GM12892 (cell line): Measurements from ENCODE around the gene SPINK6.

Experiments
- POLR2A ChIP-seq: IDR thresholded peaks from 2 replicates; pipeline ENCODE4 v1.6.1; 2011; ENCODE audit warnings: low read depth, low read length, control low read depth
- POLR2AphosphoS5 ChIP-seq: IDR thresholded peaks from 2 replicates; pipeline ENCODE4 v1.6.1; 2011; ENCODE audit warnings: low read depth, low read length, control low read depth

DNA sequence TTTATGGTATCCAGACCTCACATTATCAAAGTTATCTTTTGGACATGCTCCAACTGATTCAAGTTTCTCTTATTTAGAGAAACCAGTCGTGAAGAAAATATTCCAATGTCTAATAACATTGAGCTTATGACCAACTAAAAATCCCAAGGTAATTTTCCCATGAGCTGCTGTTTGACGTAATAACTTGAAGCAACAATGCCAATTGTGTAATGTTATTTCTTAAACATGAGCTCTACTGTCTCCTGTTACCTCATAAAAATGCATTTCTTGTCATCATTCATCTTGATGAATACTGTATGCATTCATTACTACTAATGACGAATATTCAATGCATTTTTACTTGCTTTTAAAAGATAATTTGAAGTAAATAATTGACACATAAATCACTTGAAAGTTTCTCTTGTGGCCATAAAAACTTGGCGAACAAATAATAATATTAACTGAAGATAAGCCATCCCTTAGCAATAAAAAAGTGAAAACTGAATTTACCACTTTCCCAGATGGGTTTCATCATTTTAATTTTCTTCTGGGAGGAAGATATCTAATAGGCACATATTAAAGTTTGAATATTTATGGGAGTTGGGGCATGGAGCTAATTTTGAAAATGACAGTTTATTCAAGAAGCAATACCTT is 35.1 kb downstream of the SPINK6 start:
- no peak for TF ChIP-seq POLR2A
- TF ChIP-seq POLR2AphosphoS5 = no peak
